ACC112 (cell line): Measurements from ENCODE around the gene HTR2B.

Source experiments
- H2AFZ ChIP-seq: fragments of 200-600 bp; sonication (generic); one replicate; pipeline ENCODE4 v1.6.0; 2017; ENCODE audit warnings: antibody characterized with exemption, low read length; ENCODE audit not compliant: unreplicated experiment
- H3K27ac ChIP-seq: fragments of 200-600 bp; sonication (generic); 2 replicates; pipeline ENCODE4 v1.5.1; 2014; ENCODE audit warnings: low read depth, mild to moderate bottlenecking, antibody characterized with exemption, low read length, moderate library complexity
- H3K27me3 ChIP-seq: fragments of 200-600 bp; sonication (generic); 2 replicates; pipeline ENCODE4 v1.6.1; 2014; ENCODE audit warnings: mild to moderate bottlenecking, antibody characterized with exemption, low read length, moderate library complexity, mixed read lengths; ENCODE audit not compliant: insufficient read depth
- H3K36me3 ChIP-seq: fragments of 200-600 bp; sonication (generic); 2 replicates; pipeline ENCODE4 v1.6.1; 2016; ENCODE audit warnings: mild to moderate bottlenecking, antibody characterized with exemption, low read length, moderate library complexity, mixed read lengths; ENCODE audit not compliant: insufficient read depth
- H3K4me1 ChIP-seq: fragments of 200-600 bp; sonication (generic); one replicate; pipeline ENCODE4 v1.6.1; 2016; ENCODE audit warnings: low read length, mixed read lengths; ENCODE audit not compliant: insufficient read depth, unreplicated experiment, control insufficient read depth
- H3K4me3 ChIP-seq: fragments of 200-600 bp; sonication (generic); 2 replicates; pipeline ENCODE4 v1.5.1; 2014; ENCODE audit warnings: mild to moderate bottlenecking, low read depth, low read length
- H3K79me2 ChIP-seq: fragments of 200-600 bp; sonication (generic); one replicate; pipeline ENCODE4 v1.6.0; 2016; ENCODE audit warnings: low read length; ENCODE audit not compliant: control insufficient read depth, unreplicated experiment, insufficient read depth

The HTR2B gene

GRCh38 chr2:231124838-231125568 is at the start of gene HTR2B:
TSS of gene HTR2B (minus strand) at chr2:231125042. CDS start at chr2:231123764, 1,278 bp downstream.
- Histone ChIP-seq H3K79me2 (peaks cover 24% of the 10 kb centered on the region), H2AFZ (no peak within 1 kb of the TSS), H3K4me3 (peak within 1 kb of the TSS; percentile 73), H3K4me1 (peaks cover 40% of the 10 kb centered on the region), H3K27me3 (no peaks in the 10 kb centered on the region), H3K36me3 (no peaks in the 10 kb centered on the region), H3K27ac (peak within 1 kb of the TSS; percentile 40)

- Histone ChIP-seq H2AFZ (no peak overlapping the region), H3K79me2 (no peaks in the 10 kb centered on the region), H3K27ac (no peak overlapping the region), H3K4me3 (no peak overlapping the region), H3K36me3 (peaks cover 24% of the 10 kb centered on the region), H3K4me1 (peaks cover 7% of the 10 kb centered on the region), H3K27me3 (no peaks in the 10 kb centered on the region)
These were observed 49.4 kb upstream of the HTR2B start for GRCh38 chr2:231174211-231174651.

- no peak overlapping the region for H3K4me3 ChIP-seq
- H3K4me1 ChIP-seq = peaks cover 24% of the 10 kb centered on the region
- peaks cover 36% of the 10 kb centered on the region for H3K36me3 ChIP-seq
These were observed 47.2 kb upstream of the HTR2B start for GRCh38 chr2:231172025-231172424.

GRCh38 chr2:231170055-231170454 is 45.2 kb upstream of the HTR2B start:
- Histone ChIP-seq H3K27ac (no peak overlapping the region), H3K4me1 (peaks cover 24% of the 10 kb centered on the region), H3K27me3 (no peaks in the 10 kb centered on the region), H3K36me3 (peaks cover 56% of the 10 kb centered on the region), H2AFZ (no peak overlapping the region), H3K4me3 (no peak overlapping the region), H3K79me2 (no peaks in the 10 kb centered on the region)

More at GRCh38 chr2:231172025-231172424, 47.2 kb upstream of the HTR2B start:
- no peaks in the 10 kb centered on the region for H3K27me3 ChIP-seq
- H2AFZ ChIP-seq = no peak overlapping the region
- H3K27ac ChIP-seq = no peak overlapping the region
- no peaks in the 10 kb centered on the region for H3K79me2 ChIP-seq

- Histone ChIP-seq H3K4me1 (peaks cover 24% of the 10 kb centered on the region), H3K27me3 (no peaks in the 10 kb centered on the region), H3K79me2 (no peaks in the 10 kb centered on the region), H2AFZ (no peak overlapping the region), H3K27ac (no peak overlapping the region; the same call in 1 of the 2 replicates), H3K36me3 (peaks cover 59% of the 10 kb centered on the region), H3K4me3 (no peak overlapping the region)
These were observed 44.6 kb upstream of the HTR2B start for GRCh38 chr2:231169488-231169887.

- no peak overlapping the region for H2AFZ ChIP-seq
- no peaks in the 10 kb centered on the region for H3K27me3 ChIP-seq
- H3K36me3 ChIP-seq = peaks cover 64% of the 10 kb centered on the region
- no peak overlapping the region for H3K4me3 ChIP-seq
- H3K27ac ChIP-seq = peak overlapping the region; percentile 35; the same call in 1 of the 2 replicates
- H3K79me2 ChIP-seq = no peaks in the 10 kb centered on the region
- H3K4me1 ChIP-seq = peaks cover 19% of the 10 kb centered on the region
These were observed 43.8 kb upstream of the HTR2B start for GRCh38 chr2:231168460-231169139.

GRCh38 chr2:231167745-231168459 is 43.1 kb upstream of the HTR2B start:
- peak overlapping the region; percentile 35; the same call in 1 of the 2 replicates for H3K27ac ChIP-seq
- no peak overlapping the region for H3K4me3 ChIP-seq
- peaks cover 4% of the 10 kb centered on the region for H3K79me2 ChIP-seq
- peaks cover 26% of the 10 kb centered on the region for H3K4me1 ChIP-seq
- no peak overlapping the region for H2AFZ ChIP-seq
- peaks cover 64% of the 10 kb centered on the region for H3K36me3 ChIP-seq
- no peaks in the 10 kb centered on the region for H3K27me3 ChIP-seq

- Histone ChIP-seq H3K27me3 (no peaks in the 10 kb centered on the region), H2AFZ (no peak overlapping the region), H3K4me3 (no peak overlapping the region), H3K4me1 (peaks cover 54% of the 10 kb centered on the region), H3K79me2 (peaks cover 8% of the 10 kb centered on the region), H3K36me3 (peaks cover 37% of the 10 kb centered on the region), H3K27ac (peak overlapping the region; percentile 73)
These were observed 38.7 kb upstream of the HTR2B start for GRCh38 chr2:231163414-231164095.

- H3K4me1 ChIP-seq = peaks cover 49% of the 10 kb centered on the region
- H3K36me3 ChIP-seq = peaks cover 37% of the 10 kb centered on the region
- no peak overlapping the region for H3K4me3 ChIP-seq
- H3K27me3 ChIP-seq = no peaks in the 10 kb centered on the region
- no peak overlapping the region for H2AFZ ChIP-seq
- H3K79me2 ChIP-seq = peaks cover 8% of the 10 kb centered on the region
- H3K27ac ChIP-seq = peak overlapping the region; percentile 73
These were observed 38.2 kb upstream of the HTR2B start for GRCh38 chr2:231163011-231163410.

- H3K27ac ChIP-seq = peak overlapping the region; percentile 98
- H3K79me2 ChIP-seq = peaks cover 8% of the 10 kb centered on the region
- H2AFZ ChIP-seq = no peak overlapping the region
- no peaks in the 10 kb centered on the region for H3K27me3 ChIP-seq
- peak overlapping the region; percentile 40 for H3K4me3 ChIP-seq
- peaks cover 27% of the 10 kb centered on the region for H3K36me3 ChIP-seq
- peaks cover 44% of the 10 kb centered on the region for H3K4me1 ChIP-seq
These were observed 37.1 kb upstream of the HTR2B start for GRCh38 chr2:231161877-231162329.
